ENCODE measurements around the gene ZCCHC3.

ZCCHC3 gene

GRCh38 chr20:313948-314347, 16.6 kb downstream of the ZCCHC3 start:
- Histone ChIP-seq H3K27ac (ENCODE audit: low read length) (no peak overlapping the region), H3K9me3 (ENCODE audit: control insufficient read depth in 1 of 2, low read length in 2 of 2) (no peaks in the 10 kb centered on the region), H3K4me1 (ENCODE audit: control insufficient read depth in 1 of 2, insufficient read depth in 2 of 2, low read length in 2 of 2) (peaks cover 0 to 11% of the 10 kb centered on the region in 2 donors), H3K27me3 (ENCODE audit: low read depth, low read length) (no peaks in the 10 kb centered on the region), H3K4me3 (ENCODE audit: low read depth in 1 of 2, low read length in 2 of 2) (no peak overlapping the region), H3K36me3 (ENCODE audit: control insufficient read depth in 1 of 2, insufficient read depth in 2 of 2, low read length in 2 of 2) (peaks cover 0 to 4% of the 10 kb centered on the region in 2 donors)

DNA sequence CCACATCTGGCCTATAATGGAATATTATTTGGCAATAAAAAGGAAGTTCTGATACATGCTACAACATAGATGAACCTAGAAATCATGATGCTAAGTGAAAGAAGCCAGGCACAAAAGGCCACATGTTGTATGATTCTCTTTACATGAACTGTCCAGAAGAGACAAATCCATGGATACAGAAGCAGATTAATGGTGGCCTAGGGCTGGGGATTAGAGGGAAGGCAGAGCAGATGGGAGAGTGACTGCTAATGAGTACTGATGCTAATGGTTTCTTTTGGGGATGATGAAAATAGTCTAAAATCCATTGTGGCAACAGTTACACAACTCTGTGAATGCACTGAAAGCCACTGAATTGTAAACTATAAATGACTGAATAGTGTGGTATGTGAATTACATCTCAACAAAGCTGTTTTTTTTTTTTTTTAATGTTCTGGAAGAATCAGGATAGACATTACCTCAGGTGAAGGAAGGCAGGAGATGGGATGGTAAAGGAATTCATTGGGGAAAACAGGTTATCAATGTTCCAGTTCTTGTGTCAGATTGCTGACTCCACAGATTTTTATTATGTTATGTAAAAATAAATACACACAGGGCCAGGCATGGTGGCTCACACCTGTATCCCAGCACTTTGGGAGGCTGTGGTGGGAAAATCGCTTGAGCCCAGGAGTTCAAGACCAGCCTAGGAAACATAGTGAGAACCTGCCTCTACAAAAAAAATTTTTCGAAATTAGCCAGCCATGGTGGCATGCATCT, 19.1 kb downstream of the ZCCHC3 start:
- Histone ChIP-seq H3K4me1 (ENCODE audit: control insufficient read depth in 1 of 2, insufficient read depth in 2 of 2, low read length in 2 of 2) (no peaks in the 10 kb centered on the region), H3K27me3 (ENCODE audit: low read depth, low read length) (no peaks in the 10 kb centered on the region), H3K27ac (ENCODE audit: low read length) (no peak overlapping the region), H3K9me3 (ENCODE audit: control insufficient read depth in 1 of 2, low read length in 2 of 2) (no peaks in the 10 kb centered on the region), H3K36me3 (ENCODE audit: control insufficient read depth in 1 of 2, insufficient read depth in 2 of 2, low read length in 2 of 2) (no peaks in the 10 kb centered on the region), H3K4me3 (ENCODE audit: low read depth in 1 of 2, low read length in 2 of 2) (no peak overlapping the region)

DNA sequence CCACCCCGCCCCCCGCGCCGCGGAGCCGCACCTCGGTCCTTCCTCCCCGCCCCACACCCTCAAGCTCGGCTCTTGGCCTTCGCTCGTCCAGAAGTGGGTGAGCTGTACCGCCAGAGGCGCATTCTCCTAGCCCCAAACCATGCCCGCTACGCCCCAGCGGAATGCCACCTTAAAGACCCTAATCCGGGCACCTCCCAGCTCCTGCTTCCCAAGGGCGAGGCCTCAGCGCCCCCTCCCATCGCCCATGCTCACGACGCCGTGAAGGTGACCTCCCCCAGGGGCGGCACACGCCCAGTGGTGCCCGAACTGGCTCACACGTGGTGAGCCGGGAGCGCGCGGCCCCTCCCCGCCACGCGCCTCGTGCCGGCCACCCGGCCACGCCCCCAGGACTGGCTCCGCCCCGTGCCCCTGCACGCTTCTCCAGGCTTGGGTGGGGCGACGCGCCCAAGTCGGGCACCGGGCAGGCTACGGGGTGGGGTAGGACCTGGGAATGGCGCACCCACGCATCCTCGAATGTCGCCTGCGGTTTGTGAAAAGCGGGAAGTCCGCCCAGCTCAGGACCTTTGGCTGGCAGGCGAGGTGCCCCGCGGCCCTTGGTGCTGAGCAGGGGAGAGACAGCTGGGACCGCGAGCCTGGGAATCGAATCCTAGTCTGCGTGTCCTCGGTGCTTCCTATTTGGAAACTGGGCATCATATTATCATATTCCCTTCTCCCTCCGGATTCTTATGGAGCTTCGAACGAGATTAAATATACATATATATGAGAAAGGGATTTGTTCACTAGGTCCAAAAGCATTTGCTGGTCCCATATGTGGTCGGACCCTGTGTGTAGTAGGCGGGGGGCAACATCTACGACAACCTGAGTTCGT, 27.0 kb downstream of the ZCCHC3 start:
- peak overlapping the region; percentile 76 to 86 for H3K4me3 ChIP-seq (ENCODE audit: low read depth in 1 of 2, low read length in 2 of 2)
- peaks cover 0 to 21% of the 10 kb centered on the region in 2 donors for H3K4me1 ChIP-seq (ENCODE audit: control insufficient read depth in 1 of 2, insufficient read depth in 2 of 2, low read length in 2 of 2)
- peak overlapping the region; percentile 85 for H3K27ac ChIP-seq (ENCODE audit: low read length)
- H3K36me3 ChIP-seq (ENCODE audit: control insufficient read depth in 1 of 2, insufficient read depth in 2 of 2, low read length in 2 of 2) = no peaks in the 10 kb centered on the region
- no peaks in the 10 kb centered on the region for H3K27me3 ChIP-seq (ENCODE audit: low read depth, low read length)
- H3K9me3 ChIP-seq (ENCODE audit: control insufficient read depth in 1 of 2, low read length in 2 of 2) = no peaks in the 10 kb centered on the region

- Histone ChIP-seq H3K36me3 (ENCODE audit: control insufficient read depth in 1 of 2, insufficient read depth in 2 of 2, low read length in 2 of 2) (no peaks in the 10 kb centered on the region), H3K4me1 (ENCODE audit: control insufficient read depth in 1 of 2, insufficient read depth in 2 of 2, low read length in 2 of 2) (peaks cover 0 to 27% of the 10 kb centered on the region in 2 donors), H3K27me3 (ENCODE audit: low read depth, low read length) (no peaks in the 10 kb centered on the region), H3K9me3 (ENCODE audit: control insufficient read depth in 1 of 2, low read length in 2 of 2) (no peaks in the 10 kb centered on the region), H3K4me3 (ENCODE audit: low read depth in 1 of 2, low read length in 2 of 2) (peak within 1 kb of the TSS; percentile 76 to 86), H3K27ac (ENCODE audit: low read length) (peak within 1 kb of the TSS; percentile 85)
Observed at GRCh38 chr20:325045-325888, 27.9 kb downstream of the ZCCHC3 start, which contains the start of gene SOX12. TSS of gene SOX12 (plus strand) at chr20:325552. CDS start at chr20:325925, 373 bp downstream.

DNA sequence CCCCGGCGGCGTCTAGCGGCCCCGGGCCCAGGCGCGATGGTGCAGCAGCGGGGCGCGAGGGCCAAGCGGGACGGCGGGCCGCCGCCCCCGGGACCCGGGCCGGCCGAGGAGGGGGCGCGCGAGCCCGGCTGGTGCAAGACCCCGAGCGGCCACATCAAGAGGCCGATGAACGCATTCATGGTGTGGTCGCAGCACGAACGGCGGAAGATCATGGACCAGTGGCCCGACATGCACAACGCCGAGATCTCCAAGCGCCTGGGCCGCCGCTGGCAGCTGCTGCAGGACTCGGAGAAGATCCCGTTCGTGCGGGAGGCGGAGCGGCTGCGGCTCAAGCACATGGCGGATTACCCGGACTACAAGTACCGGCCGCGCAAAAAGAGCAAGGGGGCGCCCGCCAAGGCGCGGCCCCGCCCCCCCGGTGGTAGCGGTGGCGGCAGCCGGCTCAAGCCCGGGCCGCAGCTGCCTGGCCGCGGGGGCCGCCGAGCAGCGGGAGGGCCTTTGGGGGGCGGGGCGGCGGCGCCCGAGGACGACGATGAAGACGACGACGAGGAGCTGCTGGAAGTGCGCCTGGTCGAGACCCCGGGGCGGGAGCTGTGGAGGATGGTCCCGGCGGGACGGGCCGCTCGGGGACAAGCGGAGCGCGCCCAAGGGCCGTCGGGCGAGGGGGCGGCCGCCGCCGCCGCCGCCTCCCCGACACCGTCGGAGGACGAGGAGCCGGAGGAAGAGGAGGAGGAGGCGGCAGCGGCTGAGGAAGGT, 28.7 kb downstream of the ZCCHC3 start:
- no peak overlapping the region for H3K27ac ChIP-seq (ENCODE audit: low read length)
- peaks cover 0 to 30% of the 10 kb centered on the region in 2 donors for H3K4me1 ChIP-seq (ENCODE audit: control insufficient read depth in 1 of 2, insufficient read depth in 2 of 2, low read length in 2 of 2)

DNA sequence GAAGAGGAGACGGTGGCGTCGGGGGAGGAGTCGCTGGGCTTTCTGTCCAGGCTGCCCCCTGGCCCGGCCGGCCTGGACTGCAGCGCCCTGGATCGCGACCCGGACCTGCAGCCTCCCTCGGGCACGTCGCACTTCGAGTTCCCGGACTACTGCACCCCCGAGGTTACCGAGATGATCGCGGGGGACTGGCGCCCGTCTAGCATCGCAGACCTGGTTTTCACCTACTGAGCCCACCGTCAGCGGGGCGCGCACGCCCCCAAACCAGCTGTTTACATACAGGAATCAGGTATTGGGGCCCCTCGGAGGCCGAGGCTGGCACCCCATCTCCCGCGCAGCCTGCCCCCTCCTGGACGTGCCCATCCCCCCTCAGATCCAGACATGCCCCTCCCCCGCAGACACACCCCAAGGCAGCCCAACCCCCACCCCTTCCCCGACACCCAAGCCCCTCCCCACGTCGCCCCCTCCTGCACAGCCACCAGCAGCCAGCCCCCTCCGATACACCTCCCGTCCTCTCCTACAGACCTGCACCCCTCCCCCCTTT, 29.3 kb downstream of the ZCCHC3 start:
- Histone ChIP-seq H3K4me1 (ENCODE audit: control insufficient read depth in 1 of 2, insufficient read depth in 2 of 2, low read length in 2 of 2) (peaks cover 0 to 30% of the 10 kb centered on the region in 2 donors), H3K4me3 (ENCODE audit: low read depth in 1 of 2, low read length in 2 of 2) (peak overlapping the region; percentile 68 to 86), H3K27me3 (ENCODE audit: low read depth, low read length) (no peaks in the 10 kb centered on the region), H3K36me3 (ENCODE audit: control insufficient read depth in 1 of 2, insufficient read depth in 2 of 2, low read length in 2 of 2) (no peaks in the 10 kb centered on the region), H3K9me3 (ENCODE audit: control insufficient read depth in 1 of 2, low read length in 2 of 2) (no peaks in the 10 kb centered on the region), H3K27ac (ENCODE audit: low read length) (no peak overlapping the region)

More for the DNA sequence above, 28.7 kb downstream of the ZCCHC3 start:
- H3K27me3 ChIP-seq (ENCODE audit: low read depth, low read length) = no peaks in the 10 kb centered on the region
- no peaks in the 10 kb centered on the region for H3K36me3 ChIP-seq (ENCODE audit: control insufficient read depth in 1 of 2, insufficient read depth in 2 of 2, low read length in 2 of 2)
- no peaks in the 10 kb centered on the region for H3K9me3 ChIP-seq (ENCODE audit: control insufficient read depth in 1 of 2, low read length in 2 of 2)
- peak overlapping the region; percentile 68 to 86 for H3K4me3 ChIP-seq (ENCODE audit: low read depth in 1 of 2, low read length in 2 of 2)

GRCh38 chr20:327186-328026, 30.0 kb downstream of the ZCCHC3 start:
- Histone ChIP-seq H3K36me3 (ENCODE audit: control insufficient read depth in 1 of 2, insufficient read depth in 2 of 2, low read length in 2 of 2) (no peaks in the 10 kb centered on the region), H3K9me3 (ENCODE audit: control insufficient read depth in 1 of 2, low read length in 2 of 2) (no peaks in the 10 kb centered on the region), H3K27ac (ENCODE audit: low read length) (peak overlapping the region; percentile 75), H3K4me1 (ENCODE audit: control insufficient read depth in 1 of 2, insufficient read depth in 2 of 2, low read length in 2 of 2) (peaks cover 0 to 30% of the 10 kb centered on the region in 2 donors), H3K4me3 (ENCODE audit: low read depth in 1 of 2, low read length in 2 of 2) (peak overlapping the region; percentile 68 to 86), H3K27me3 (ENCODE audit: low read depth, low read length) (no peaks in the 10 kb centered on the region)

GRCh38 chr20:328027-328974, 30.9 kb downstream of the ZCCHC3 start:
- Histone ChIP-seq H3K9me3 (ENCODE audit: control insufficient read depth in 1 of 2, low read length in 2 of 2) (no peaks in the 10 kb centered on the region), H3K27me3 (ENCODE audit: low read depth, low read length) (no peaks in the 10 kb centered on the region), H3K27ac (ENCODE audit: low read length) (peak overlapping the region; percentile 75), H3K36me3 (ENCODE audit: control insufficient read depth in 1 of 2, insufficient read depth in 2 of 2, low read length in 2 of 2) (no peaks in the 10 kb centered on the region), H3K4me1 (ENCODE audit: control insufficient read depth in 1 of 2, insufficient read depth in 2 of 2, low read length in 2 of 2) (peaks cover 0 to 30% of the 10 kb centered on the region in 2 donors), H3K4me3 (ENCODE audit: low read depth in 1 of 2, low read length in 2 of 2) (peak overlapping the region; percentile 68 to 86)
